Sigmoid colon (tissue), 7 donors: ENCODE data around the gene AFTPH. TPM values are rescaled to one million over a fixed set of nuclear protein-coding genes. Genes with fewer than 3 reads are reported as not detected.

Experiments
- DNase-seq: peaks from one replicate; pipeline ENCODE4 v3.0.0-alpha.2; 2019
- H3K27ac ChIP-seq, 4 donors: fragments of 200-600 bp; sonication (generic); one replicate each; pipeline ENCODE4 v1.5.1; 2016 to 2019; ENCODE audit warnings: mild to moderate bottlenecking in 1 of 4
- H3K27me3 ChIP-seq, 3 donors: fragments of 200-600 bp; sonication (generic); one replicate each; pipeline ENCODE4 v1.5.1; 2019; ENCODE audit warnings: mild to moderate bottlenecking in 1 of 3
- H3K36me3 ChIP-seq, 4 donors: fragments of 200-600 bp; sonication (generic); one replicate each; pipeline ENCODE4 v1.5.1; 2016 to 2019
- H3K4me1 ChIP-seq, 4 donors: fragments of 200-600 bp; sonication (generic); one replicate each; pipeline ENCODE4 v1.5.1; 2017 to 2019
- H3K4me3 ChIP-seq, 4 donors: fragments of 200-600 bp; sonication (generic); one replicate each; pipeline ENCODE4 v1.5.1; 2017 to 2019; ENCODE audit warnings: mild to moderate bottlenecking in 2 of 4, moderate library complexity in 1 of 4
- H3K9me3 ChIP-seq, 4 donors: fragments of 200-600 bp in 3 of 4; sonication (generic) in 3 of 4; one replicate each; pipeline versions ENCODE4 v1.5.1 to v1.6.1; 2013 to 2019
- CTCF ChIP-seq, 4 experiments: fragments of 450-650 bp in 3 of 4; fragments of 200-600 bp in 1 of 4; IDR thresholded peaks; one replicate each; pipeline ENCODE4 v1.5.1; 2016 to 2019; ENCODE audit warnings: antibody characterized with exemption in 4 of 4, mild to moderate bottlenecking in 3 of 4, moderate library complexity in 2 of 4
- EP300 ChIP-seq, 4 donors: sonication (generic); formaldehyde crosslinking; IDR thresholded peaks; one replicate each; pipeline ENCODE4 v1.6.1; 2017; ENCODE audit warnings: antibody characterized with exemption in 4 of 4
- POLR2A ChIP-seq, 2 donors: fragments of 450-650 bp; IDR thresholded peaks; one replicate each; pipeline ENCODE4 v1.6.1; 2016; ENCODE audit warnings: antibody characterized with exemption in 2 of 2, mild to moderate bottlenecking in 2 of 2, moderate library complexity in 2 of 2
- POLR2AphosphoS5 ChIP-seq, 4 donors: sonication (generic); formaldehyde crosslinking; IDR thresholded peaks; one replicate each; pipeline ENCODE4 v1.6.1; 2017; ENCODE audit warnings: antibody characterized with exemption in 4 of 4
- WGBS, 2 donors: extraction: QIAGEN DNeasy Blood & Tissue Kit; methylation state at CpG; one replicate each; pipeline ENCODE4 v1.1.7; 2013; 5-methylcytosine and 5-hydroxymethylcytosine counted together
- intact Hi-C: fragments of 100-400 bp; cut with DNase I; formaldehyde crosslinking; loops from one replicate; pipeline ENCODE4 v1.15.1; 2023
- polyA plus RNA-seq, 3 donors: library from polyadenylated mRNA; stranded (reverse); fragments of 200-250 nt; gene quantifications; one replicate each; pipeline ENCODE4 v1.2.3, GENCODE V29; 2013
- total RNA-seq, 4 donors: library from RNA; depleted of rRNA; stranded (reverse); fragments of >200 nt; gene quantifications; one replicate each; pipeline ENCODE4 v1.1.0, GENCODE V29; 2016
- donor health status: healthy with polysubstance abuse.
- donor health status: Bipolar disorder and iron deficiency.
- donor health status: healthy.

Gene AFTPH
- total and polyA plus RNA-seq, 7 donors, result 35.7 to 60.1 (median 43.5) TPM

GRCh38 chr2:64492821-64493220 is 31.3 kb upstream of the AFTPH start:
- H3K4me1 ChIP-seq, result peaks cover 0 to 11% (median 2%) of the 10 kb centered on the region in 4 donors
- TF ChIP-seq POLR2AphosphoS5 (IDR thresholded peaks at IDR 0.05) (no peak), CTCF (IDR thresholded peaks at IDR 0.05) (no peak), POLR2A (IDR thresholded peaks at IDR 0.05) (no peak), EP300 (IDR thresholded peaks at IDR 0.05) (no peak)
- no peaks in the 10 kb centered on the region for H3K27me3 ChIP-seq
- 91 to 98% methylated on average over 3 of the region's 3 CpGs for WGBS, 2 donors
- H3K27ac ChIP-seq, result no peak overlapping the region
- intact Hi-C loops, result no loop called here
- DNase-seq, result no peak
- H3K36me3 ChIP-seq, result no peaks in the 10 kb centered on the region
- no peak overlapping the region for H3K4me3 ChIP-seq
- no peaks in the 10 kb centered on the region for H3K9me3 ChIP-seq

- DNase-seq, result no peak
- intact Hi-C loops, result no loop called here
- Histone ChIP-seq H3K4me1 (peaks cover 0 to 6% (median 0%) of the 10 kb centered on the region in 4 donors), H3K27me3 (no peaks in the 10 kb centered on the region), H3K9me3 (no peaks in the 10 kb centered on the region), H3K4me3 (no peak overlapping the region), H3K27ac (no peak overlapping the region), H3K36me3 (no peaks in the 10 kb centered on the region)
- no peak for TF ChIP-seq EP300 (IDR thresholded peaks at IDR 0.05)
- TF ChIP-seq POLR2A (IDR thresholded peaks at IDR 0.05), result no peak
- no peak for TF ChIP-seq POLR2AphosphoS5 (IDR thresholded peaks at IDR 0.05)
- no peak for TF ChIP-seq CTCF (IDR thresholded peaks at IDR 0.05)
- WGBS, 2 donors, result 80 to 98% methylated on average over 4 of the region's 4 CpGs
These were observed 30.3 kb upstream of the AFTPH start for GRCh38 chr2:64493788-64494187.

DNA sequence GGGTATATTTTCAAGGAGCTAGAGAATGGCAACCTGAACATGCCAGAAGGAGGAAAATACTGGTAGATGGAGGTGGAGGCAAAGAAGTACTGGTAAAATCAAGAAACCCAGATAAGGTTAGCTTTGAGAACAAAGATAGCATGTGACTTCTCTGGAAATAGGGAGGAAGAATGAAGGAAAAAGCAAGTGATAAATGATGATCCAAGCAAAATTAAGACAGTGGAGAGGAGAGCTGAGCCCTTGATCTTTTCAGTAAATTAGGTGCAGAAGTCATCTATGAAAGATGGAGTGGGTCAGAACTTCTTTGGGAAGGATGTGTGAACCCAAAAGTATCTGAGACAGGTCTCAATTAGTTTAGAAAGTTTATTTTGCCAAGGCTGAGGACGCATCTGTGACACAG is 25.7 kb upstream of the AFTPH start:
- TF ChIP-seq CTCF (IDR thresholded peaks at IDR 0.05) (no peak), POLR2A (IDR thresholded peaks at IDR 0.05) (no peak), EP300 (IDR thresholded peaks at IDR 0.05) (no peak), POLR2AphosphoS5 (IDR thresholded peaks at IDR 0.05) (no peak)
- H3K36me3 ChIP-seq, result no peaks in the 10 kb centered on the region
- H3K4me3 ChIP-seq, result no peak overlapping the region
- H3K9me3 ChIP-seq, result no peaks in the 10 kb centered on the region
- no peak overlapping the region for H3K27ac ChIP-seq
- no peaks in the 10 kb centered on the region for H3K27me3 ChIP-seq
- WGBS, 2 donors, result 96 to 98% methylated on average over 1 of the region's 1 CpG
- no peak for DNase-seq
- intact Hi-C loops, result no loop called here
- no peaks in the 10 kb centered on the region for H3K4me1 ChIP-seq

- Histone ChIP-seq H3K4me1 (no peaks in the 10 kb centered on the region), H3K9me3 (no peaks in the 10 kb centered on the region), H3K27me3 (no peaks in the 10 kb centered on the region), H3K4me3 (no peak overlapping the region), H3K36me3 (no peaks in the 10 kb centered on the region), H3K27ac (no peak overlapping the region)
- TF ChIP-seq EP300 (IDR thresholded peaks at IDR 0.05), result no peak
- TF ChIP-seq POLR2A (IDR thresholded peaks at IDR 0.05), result no peak
- TF ChIP-seq POLR2AphosphoS5 (IDR thresholded peaks at IDR 0.05), result no peak
- no peak for TF ChIP-seq CTCF (IDR thresholded peaks at IDR 0.05)
- DNase-seq, result no peak
- WGBS, 2 donors, result 94 to 96% methylated on average over 5 of the region's 5 CpGs
- intact Hi-C loops, result no loop called here
These were observed 23.6 kb upstream of the AFTPH start for GRCh38 chr2:64500549-64500948.

DNA sequence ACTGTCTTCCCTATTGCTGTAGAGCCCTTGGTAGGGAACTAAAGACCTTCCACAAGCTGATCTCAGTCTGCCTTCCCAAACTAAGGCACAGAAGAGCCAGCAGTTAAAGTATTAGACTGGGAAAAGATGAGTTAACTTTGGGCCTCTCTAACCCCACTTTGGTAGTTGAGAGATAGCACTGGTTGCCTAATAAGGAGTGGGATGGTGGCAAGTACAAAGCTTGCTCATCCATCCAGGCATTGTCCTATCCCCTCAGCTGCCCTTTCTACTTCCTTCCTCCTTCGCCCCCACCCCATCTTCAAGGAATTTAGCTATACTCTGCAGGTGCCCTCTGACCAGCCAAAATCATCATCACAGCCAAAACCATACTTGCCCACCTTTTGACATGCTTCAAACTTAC is 22.2 kb upstream of the AFTPH start:
- intact Hi-C loops, result no loop called here
- no peak overlapping the region for H3K27ac ChIP-seq
- DNase-seq, result no peak
- H3K36me3 ChIP-seq, result no peaks in the 10 kb centered on the region
- WGBS, 2 donors, result 88 to 96% methylated on average over 1 of the region's 1 CpG
- H3K4me1 ChIP-seq, result no peaks in the 10 kb centered on the region
- no peak overlapping the region for H3K4me3 ChIP-seq
- no peaks in the 10 kb centered on the region for H3K27me3 ChIP-seq
- H3K9me3 ChIP-seq, result no peaks in the 10 kb centered on the region
- TF ChIP-seq POLR2AphosphoS5 (IDR thresholded peaks at IDR 0.05), result no peak
- TF ChIP-seq CTCF (IDR thresholded peaks at IDR 0.05), result no peak
- no peak for TF ChIP-seq EP300 (IDR thresholded peaks at IDR 0.05)
- no peak for TF ChIP-seq POLR2A (IDR thresholded peaks at IDR 0.05)
